GM23338 (cell line): ENCODE data around the gene MOB3C. TPM values are rescaled to one million over a fixed set of nuclear protein-coding genes. Genes with fewer than 3 reads are reported as not detected.

Experiments used
- ATAC-seq: fragments of 200-7000 bp; cut with Tn5 transposase; 3 replicates; pipeline ENCODE4 v1.9.1; 2020
- DNase-seq: peaks from one replicate; pipeline ENCODE4 v3.0.0-alpha.2; 2015; ENCODE audit warnings: low spot score
- H2AFZ ChIP-seq: fragments of 200-600 bp; sonication (generic); 2 replicates; pipeline ENCODE4 v1.8.0; 2016; ENCODE audit warnings: antibody characterized with exemption, mild to moderate bottlenecking, moderate library complexity
- H3F3A ChIP-seq: fragments of 200-600 bp; sonication (generic); replicated peaks from 2 replicates; pipeline ENCODE4 v1.8.0; 2017; ENCODE audit warnings: antibody characterized with exemption, mixed run types, low read depth
- H3K27ac ChIP-seq: fragments of 200-600 bp; sonication (generic); 2 replicates; pipeline ENCODE4 v1.6.1; 2016; ENCODE audit warnings: low read depth
- H3K27me3 ChIP-seq: fragments of 200-600 bp; sonication (generic); 2 replicates; pipeline ENCODE4 v1.8.0; 2016; ENCODE audit warnings: mild to moderate bottlenecking, mixed run types, moderate library complexity; ENCODE audit not compliant: insufficient read depth
- H3K36me3 ChIP-seq: fragments of 200-600 bp; sonication (generic); 2 replicates; pipeline ENCODE4 v1.8.0; 2016; ENCODE audit warnings: mild to moderate bottlenecking; ENCODE audit not compliant: insufficient read depth
- H3K4me1 ChIP-seq: fragments of 200-600 bp; sonication (generic); 2 replicates; pipeline ENCODE4 v1.8.0; 2016; ENCODE audit warnings: mild to moderate bottlenecking, moderate library complexity; ENCODE audit not compliant: insufficient read depth
- H3K4me2 ChIP-seq: fragments of 200-600 bp; sonication (generic); 2 replicates; pipeline ENCODE4 v1.7.1; 2017; ENCODE audit warnings: mixed run types
- H3K4me3 ChIP-seq: fragments of 200-600 bp; sonication (generic); 2 replicates; pipeline ENCODE4 v1.6.1; 2016; ENCODE audit warnings: mixed run types
- H3K79me2 ChIP-seq: fragments of 200-600 bp; sonication (generic); replicated peaks from 2 replicates; pipeline ENCODE4 v1.8.0; 2017; ENCODE audit warnings: mild to moderate bottlenecking; ENCODE audit not compliant: insufficient read depth
- H3K9me2 ChIP-seq: fragments of 200-600 bp; sonication (generic); 2 replicates; pipeline ENCODE4 v1.8.0; 2017; ENCODE audit not compliant: insufficient read depth
- H4K20me1 ChIP-seq: fragments of 200-600 bp; sonication (generic); replicated peaks from 2 replicates; pipeline ENCODE4 v1.8.0; 2017; ENCODE audit warnings: mild to moderate bottlenecking; ENCODE audit not compliant: insufficient read depth
- H3K27ac Mint-ChIP-seq: 2 replicates; pipeline ENCODE4 v1.8.0; 2020; ENCODE audit warnings: inconsistent platforms, mild to moderate bottlenecking, moderate library complexity, mixed read lengths
- H3K27me3 Mint-ChIP-seq: 3 replicates; pipeline ENCODE4 v1.8.0; 2022; ENCODE audit warnings: low read depth, mild to moderate bottlenecking, moderate library complexity, mixed read lengths, inconsistent platforms; ENCODE audit not compliant: insufficient read depth, poor library complexity
- H3K36me3 Mint-ChIP-seq: 3 replicates; pipeline ENCODE4 v1.8.0; 2021; ENCODE audit warnings: low read depth, mild to moderate bottlenecking, inconsistent platforms, moderate library complexity, mixed read lengths
- H3K4me1 Mint-ChIP-seq: 3 replicates; pipeline ENCODE4 v1.8.0; 2020; ENCODE audit warnings: mild to moderate bottlenecking, inconsistent platforms, mixed read lengths
- H3K4me3 Mint-ChIP-seq: 3 replicates; pipeline ENCODE4 v1.8.0; 2021; ENCODE audit warnings: moderate library complexity, mild to moderate bottlenecking, inconsistent platforms, mixed read lengths
- H3K9me3 Mint-ChIP-seq: 3 replicates; pipeline ENCODE4 v1.8.0; 2020; ENCODE audit warnings: moderate library complexity, mild to moderate bottlenecking, inconsistent platforms, mixed read lengths
- CREB1 ChIP-seq: fragments of 250-450 bp; sonication (Bioruptor Pico); IDR thresholded peaks from 2 replicates; pipeline ENCODE4 v1.5.0; 2020; ENCODE audit warnings: low read depth, mild to moderate bottlenecking, moderate library complexity
- CTCF ChIP-seq, 2 experiments: fragments of 200-600 bp in 1 of 2; sonication (generic) in 1 of 2; conservative IDR thresholded peaks; 2 replicates each; pipeline versions ENCODE4 v1.5.1 to v1.6.1; 2016 to 2017; ENCODE audit warnings: antibody characterized with exemption in 2 of 2, low read depth in 2 of 2, mild to moderate bottlenecking in 2 of 2, moderate library complexity in 1 of 2
- EZH2 ChIP-seq: fragments of 200-600 bp; sonication (generic); IDR thresholded peaks from one replicate; pipeline ENCODE4 v1.8.0; 2017; ENCODE audit warnings: antibody characterized with exemption, mild to moderate bottlenecking, low read depth; ENCODE audit not compliant: unreplicated experiment
- JUNB ChIP-seq: IDR thresholded peaks from one replicate; pipeline ENCODE4 v1.6.1; 2016; ENCODE audit warnings: antibody characterized with exemption; ENCODE audit not compliant: unreplicated experiment
- NANOG ChIP-seq: IDR thresholded peaks from 2 replicates; pipeline ENCODE4 v1.6.1; 2016; ENCODE audit warnings: antibody characterized with exemption, borderline replicate concordance
- POLR2AphosphoS5 ChIP-seq: IDR thresholded peaks from 2 replicates; pipeline ENCODE4 v1.6.1; 2016; ENCODE audit warnings: antibody characterized with exemption, low read depth
- STAT1 ChIP-seq: IDR thresholded peaks from one replicate; pipeline ENCODE4 v1.6.1; 2016; ENCODE audit warnings: antibody characterized with exemption; ENCODE audit not compliant: unreplicated experiment
- ZNF114 ChIP-seq: fragments of 250-450 bp; sonication (Bioruptor Pico); IDR thresholded peaks from 2 replicates; pipeline ENCODE4 v1.5.0; 2020; ENCODE audit warnings: mild to moderate bottlenecking, moderate library complexity
- ZNF331 ChIP-seq: fragments of 250-450 bp; sonication (Bioruptor Pico); IDR thresholded peaks from 2 replicates; pipeline ENCODE4 v1.5.0; 2020; ENCODE audit warnings: low read depth, mild to moderate bottlenecking, moderate library complexity
- ZNF462 ChIP-seq: fragments of 250-450 bp; sonication (Bioruptor Pico); IDR thresholded peaks from 2 replicates; pipeline ENCODE4 v1.5.0; 2020; ENCODE audit warnings: mild to moderate bottlenecking, moderate library complexity
- polyA plus RNA-seq: library from polyadenylated mRNA; unstranded; fragments of >200 nt; fragmentation: Nextera tagmentation; extraction: Ambion mirVana; gene quantifications from 2 replicates; pipeline ENCODE4 v1.2.1, GENCODE V29; 2016
- total RNA-seq: library from RNA; depleted of rRNA; stranded (reverse); fragments of >200 nt; shearing (Covaris generic); gene quantifications from 2 replicates; pipeline ENCODE4 v1.2.3, GENCODE V29; 2014
- TF ChIP-seq, protein P1 (sequence below): IDR thresholded peaks from 2 replicates; pipeline ENCODE4 v1.6.1; 2016; ENCODE audit warnings: antibody characterized with exemption

MOB3C gene
- total and polyA plus RNA-seq, 2 experiments from 2014 or later: 1.1 to 6.2 TPM

- peaks cover 20% of the 10 kb centered on the region for H3K27me3 ChIP-seq
- Mint-ChIP-seq H3K4me3 (no peak overlapping the region; the same call in 2 of the 3 replicates), H3K9me3 (no peaks in the 10 kb centered on the region), H3K36me3 (peaks cover 5% of the 10 kb centered on the region; the same call in 2 of the 3 replicates), H3K27me3 (peaks cover 26% of the 10 kb centered on the region), H3K27ac (no peak overlapping the region), H3K4me1 (peaks cover 62% of the 10 kb centered on the region)
- no peak overlapping the region for H2AFZ ChIP-seq
- no peak for DNase-seq
- no peaks in the 10 kb centered on the region for H3K9me2 ChIP-seq
- peak overlapping the region; percentile 53 for H3K4me2 ChIP-seq
- no peaks in the 10 kb centered on the region for H3K79me2 ChIP-seq
- H3K36me3 ChIP-seq: no peaks in the 10 kb centered on the region
- TF ChIP-seq ZNF114: no peak
- no peak for TF ChIP-seq CTCF (conservative IDR thresholded peaks at IDR 0.05; ENCODE audit: low read depth in 2 of 2)
- TF ChIP-seq EZH2: no peak
- no peak for TF ChIP-seq CREB1 (CRISPR knock-in tag)
- TF ChIP-seq ZNF462 (CRISPR knock-in tag): no peak
- no peak for TF ChIP-seq ZNF331 (CRISPR knock-in tag)
- no peak for TF ChIP-seq NANOG
- TF ChIP-seq POLR2AphosphoS5: no peak
- TF ChIP-seq, protein P1, sequence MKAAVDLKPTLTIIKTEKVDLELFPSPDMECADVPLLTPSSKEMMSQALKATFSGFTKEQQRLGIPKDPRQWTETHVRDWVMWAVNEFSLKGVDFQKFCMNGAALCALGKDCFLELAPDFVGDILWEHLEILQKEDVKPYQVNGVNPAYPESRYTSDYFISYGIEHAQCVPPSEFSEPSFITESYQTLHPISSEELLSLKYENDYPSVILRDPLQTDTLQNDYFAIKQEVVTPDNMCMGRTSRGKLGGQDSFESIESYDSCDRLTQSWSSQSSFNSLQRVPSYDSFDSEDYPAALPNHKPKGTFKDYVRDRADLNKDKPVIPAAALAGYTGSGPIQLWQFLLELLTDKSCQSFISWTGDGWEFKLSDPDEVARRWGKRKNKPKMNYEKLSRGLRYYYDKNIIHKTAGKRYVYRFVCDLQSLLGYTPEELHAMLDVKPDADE: no peak
- TF ChIP-seq STAT1: no peak
- no peak for TF ChIP-seq JUNB
- H3K27ac ChIP-seq: no peak overlapping the region
- H3F3A ChIP-seq: no peaks in the 10 kb centered on the region
- H3K4me3 ChIP-seq: no peak overlapping the region
- ATAC-seq: no peak
- no peaks in the 10 kb centered on the region for H4K20me1 ChIP-seq
- peaks cover 34% of the 10 kb centered on the region for H3K4me1 ChIP-seq
These were observed 2.0 kb downstream of the MOB3C start for GRCh38 chr1:46614604-46614984.
